ENCODE data around the gene RAPGEF3. TPM values are rescaled to one million over a fixed set of nuclear protein-coding genes. Genes with fewer than 3 reads are reported as not detected.

RAPGEF3 gene
- total and polyA plus RNA-seq, 2 of the 8 experiments (the other 6 are each of a cell fraction or from before 2014, with no cell fraction given), result 5.0 to 9.4 TPM

DNA sequence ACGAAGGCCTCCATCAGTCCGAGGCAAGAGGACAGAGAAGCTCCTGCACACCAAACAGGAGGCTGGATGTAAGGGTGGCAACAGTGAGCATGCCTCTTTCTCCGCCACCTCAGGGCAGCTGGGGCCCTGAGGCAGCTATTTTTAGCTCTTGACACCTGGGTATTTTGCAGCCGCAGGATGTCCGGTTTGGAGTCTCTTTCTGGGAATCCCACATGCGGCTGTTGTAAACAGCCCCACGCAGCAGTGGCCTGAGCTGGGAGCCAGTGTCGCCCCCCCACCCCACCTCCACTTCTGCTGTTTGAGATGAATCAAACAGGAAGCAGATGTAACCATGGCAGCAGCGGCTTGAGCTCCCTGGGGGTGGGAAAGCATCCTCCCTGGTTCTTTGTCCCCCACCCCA is 49.4 kb upstream of the RAPGEF3 start:
- 75% methylated on average over 6 of the region's 9 CpGs; no CpG with 5 or more reads in 1 of the 2 experiments for WGBS, 2 experiments (ENCODE audit: extremely low coverage in 1 of 2, insufficient coverage in 1 of 2, insufficient read length in 1 of 2, insufficient replicate concordance in 2 of 2, low coverage in 1 of 2, low lambda C conversion rate in 2 of 2, missing lambda C conversion rate in 1 of 2)

More for the DNA sequence above, 49.4 kb upstream of the RAPGEF3 start:
- H3K9me3 ChIP-seq (ENCODE audit: insufficient read depth in 2 of 2, low read depth in 1 of 2, low read length in 1 of 2), result no peaks in the 10 kb centered on the region
- peaks cover 12% of the 10 kb centered on the region; the same call in 1 of the 2 replicates for H3K79me1 ChIP-seq (ENCODE audit: low read depth, low read length)
- H3K23ac ChIP-seq (ENCODE audit: insufficient read length), result no peak overlapping the region
- H4K8ac ChIP-seq (ENCODE audit: extremely low read depth, insufficient read depth, low read length), result no peak overlapping the region
- H2BK20ac ChIP-seq (ENCODE audit: low read length), result no peak overlapping the region
- H2BK120ac ChIP-seq (replicated peaks; ENCODE audit: low read depth, low read length), result no peak overlapping the region
- no peak overlapping the region for H3K14ac ChIP-seq (ENCODE audit: insufficient read length)
- no peak overlapping the region for H4K5ac ChIP-seq (ENCODE audit: insufficient read length, low read depth, low read length)
- peaks cover 0 to 2% (median 0%) of the 10 kb centered on the region in 4 experiments; a peak in 1 of 8 replicates for H3K36me3 ChIP-seq (ENCODE audit: control insufficient read depth in 2 of 4, insufficient read depth in 4 of 4, low read length in 3 of 4)
- DNase-seq (ENCODE audit: low read depth in 1 of 2, low spot score in 2 of 2) (no peak), FAIRE-seq (no peak)
- H3K9ac ChIP-seq (replicated peaks in 1 of 4; ENCODE audit: extremely low read depth in 1 of 4, low read depth in 3 of 4, low read length in 3 of 4), result no peak overlapping the region
- POLR2A ChIA-PET (ENCODE audit: partially characterized antibody), result interaction anchor here (0.9 to 29.3 kb wide), 7 partner anchors 9 to 52 kb away, joined by 3 to 480 read pairs (median 4); partner anchors contain the start of gene HDAC7
- no peak overlapping the region; the same call in 1 of the 2 replicates for H2BK15ac ChIP-seq (ENCODE audit: low read length)
- H3K4me3 ChIP-seq (ENCODE audit: extremely low read depth in 1 of 4, insufficient read depth in 2 of 4, low read depth in 3 of 4, low read length in 4 of 4), result no peak overlapping the region
- no peak overlapping the region for H3K4me2 ChIP-seq (ENCODE audit: insufficient read depth in 1 of 2, low read depth in 2 of 2, low read length in 2 of 2)
- no peak overlapping the region for H3K56ac ChIP-seq (replicated peaks; ENCODE audit: insufficient read length, low read depth, low read length)
- no peak overlapping the region for H4K91ac ChIP-seq (replicated peaks; ENCODE audit: insufficient read length, low read length)
- H2BK12ac ChIP-seq (ENCODE audit: low read depth, low read length), result no peak overlapping the region
- no peak overlapping the region for H2AFZ ChIP-seq (ENCODE audit: low read length)
- peaks cover 0 to 90% of the 10 kb centered on the region in 2 experiments; a peak in 3 of 4 replicates for H3K79me2 ChIP-seq (ENCODE audit: control insufficient read depth in 1 of 2, insufficient read depth in 2 of 2, low read length in 2 of 2)
- no peaks in the 10 kb centered on the region for H3K27me3 ChIP-seq (replicated peaks in 1 of 4; ENCODE audit: control insufficient read depth in 3 of 4, extremely low read depth in 1 of 4, insufficient read depth in 3 of 4, low read length in 3 of 4)
- CTCF ChIA-PET (ENCODE audit: partially characterized antibody), result interaction anchor here (0.7 to 58.8 kb wide), 15 partner anchors 10 to 92 kb away, joined by 3 to 2001 read pairs (median 4); partner anchors contain the start of genes HDAC7 and SLC48A1
- peaks cover 14 to 41% (median 32%) of the 10 kb centered on the region in 4 experiments for H3K4me1 ChIP-seq (replicated peaks in 1 of 4; ENCODE audit: control insufficient read depth in 3 of 4, insufficient read depth in 4 of 4, low read length in 3 of 4)
- H3K23me2 ChIP-seq (ENCODE audit: low read depth, low read length), result peaks cover 4% of the 10 kb centered on the region; the same call in 1 of the 2 replicates
- H3K27ac ChIP-seq (ENCODE audit: low read depth, low read length), result no peak overlapping the region; the same call in 1 of the 2 replicates
- H3K4ac ChIP-seq (replicated peaks; ENCODE audit: insufficient read length, low read depth, low read length), result no peak overlapping the region
- no peak for TF ChIP-seq SIX5 (IDR thresholded peaks at IDR 0.05; ENCODE audit: low read depth, low read length)
- no peak for TF ChIP-seq ZNF274 (IDR thresholded peaks at IDR 0.05; ENCODE audit: borderline replicate concordance, extremely low read depth, low read length)
- TF ChIP-seq, protein P1, sequence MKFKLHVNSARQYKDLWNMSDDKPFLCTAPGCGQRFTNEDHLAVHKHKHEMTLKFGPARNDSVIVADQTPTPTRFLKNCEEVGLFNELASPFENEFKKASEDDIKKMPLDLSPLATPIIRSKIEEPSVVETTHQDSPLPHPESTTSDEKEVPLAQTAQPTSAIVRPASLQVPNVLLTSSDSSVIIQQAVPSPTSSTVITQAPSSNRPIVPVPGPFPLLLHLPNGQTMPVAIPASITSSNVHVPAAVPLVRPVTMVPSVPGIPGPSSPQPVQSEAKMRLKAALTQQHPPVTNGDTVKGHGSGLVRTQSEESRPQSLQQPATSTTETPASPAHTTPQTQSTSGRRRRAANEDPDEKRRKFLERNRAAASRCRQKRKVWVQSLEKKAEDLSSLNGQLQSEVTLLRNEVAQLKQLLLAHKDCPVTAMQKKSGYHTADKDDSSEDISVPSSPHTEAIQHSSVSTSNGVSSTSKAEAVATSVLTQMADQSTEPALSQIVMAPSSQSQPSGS (IDR thresholded peaks at IDR 0.05; ENCODE audit: low read length), result no peak
- TF ChIP-seq EZH2 (IDR thresholded peaks at IDR 0.05; ENCODE audit: low read depth, low read length, severe bottlenecking), result no peak
- TF ChIP-seq KDM1A (IDR thresholded peaks at IDR 0.05; ENCODE audit: borderline replicate concordance, low read length), result no peak
- no peak for TF ChIP-seq POLR2A (IDR thresholded peaks at IDR 0.05; ENCODE audit: control extremely low read depth in 1 of 2, low read depth in 2 of 2, low read length in 2 of 2)
- no peak for TF ChIP-seq ASH2L (IDR thresholded peaks at IDR 0.05; ENCODE audit: low read length)
- TF ChIP-seq, protein P2, sequence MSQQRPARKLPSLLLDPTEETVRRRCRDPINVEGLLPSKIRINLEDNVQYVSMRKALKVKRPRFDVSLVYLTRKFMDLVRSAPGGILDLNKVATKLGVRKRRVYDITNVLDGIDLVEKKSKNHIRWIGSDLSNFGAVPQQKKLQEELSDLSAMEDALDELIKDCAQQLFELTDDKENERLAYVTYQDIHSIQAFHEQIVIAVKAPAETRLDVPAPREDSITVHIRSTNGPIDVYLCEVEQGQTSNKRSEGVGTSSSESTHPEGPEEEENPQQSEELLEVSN (IDR thresholded peaks at IDR 0.05), result no peak
- TF ChIP-seq JUN (IDR thresholded peaks at IDR 0.05; ENCODE audit: low read depth, low read length), result no peak
- TF ChIP-seq TBP (IDR thresholded peaks at IDR 0.05; ENCODE audit: low read depth, low read length), result no peak
- no peak overlapping the region for H2AK5ac ChIP-seq (ENCODE audit: low read depth, low read length)
- no peak overlapping the region for H3K18ac ChIP-seq (ENCODE audit: extremely low read depth, low read length)
- no peak overlapping the region for H2BK5ac ChIP-seq (ENCODE audit: low read depth, low read length)
- peaks cover 5 to 18% of the 10 kb centered on the region in 2 experiments for H4K20me1 ChIP-seq (replicated peaks in 1 of 2; ENCODE audit: control insufficient read depth in 1 of 2, insufficient read depth in 2 of 2, low read length in 2 of 2)

Data from H1 (cell line).